B cell (primary cell): ENCODE measurements around the gene TRIM49D1. TPM values are rescaled to one million over a fixed set of nuclear protein-coding genes. Genes with fewer than 3 reads are reported as not detected.

Experiments used
- polyA plus RNA-seq: library from polyadenylated mRNA; depleted of rRNA; stranded (reverse); fragments of >200 nt; gene quantifications from 2 replicates; pipeline ENCODE4 v1.2.3, GENCODE V29; 2012
- small RNA-seq: library from RNA; depleted of rRNA; stranded (forward); fragments of <200 nt; gene quantifications from one replicate; pipeline ENCODE3, GENCODE V24; 2012; ENCODE audit warnings: low replicate concordance, low read depth; ENCODE audit not compliant: insufficient read length
- total RNA-seq, 2 donors: library from RNA; stranded (reverse); fragments of 120-200 nt in 1 of 2; gene quantifications; 1 replicate in 1 of 2; 2 replicates in 1 of 2; pipeline versions ENCODE4 v1.2.3 to v1.2.4, GENCODE V29; 2013 to 2022

TRIM49D1 gene
- total and polyA plus RNA-seq, 2 donors (not counting 1 experiment from before 2014, with no cell fraction given): not detected

Small RNA genes within 50 kb of the gene (small RNA-seq; reads per million reads assigned to genes)
- gene AP004607.1: not detected

Other genes starting within 250 kb of the TRIM49D1 start
- gene TRIM77, start 211.9 kb downstream of the TRIM49D1 start, total RNA-seq: not detected in 2 replicates
- not detected in 2 replicates for gene TRIM77, start 211.9 kb downstream of the TRIM49D1 start, polyA plus RNA-seq
- not detected in 2 replicates for gene TRIM49, start 113.7 kb downstream of the TRIM49D1 start, total RNA-seq
- gene TRIM49, start 113.7 kb downstream of the TRIM49D1 start, polyA plus RNA-seq: not detected in 2 replicates
- not detected in 2 replicates for gene TRIM64B, start 43.8 kb downstream of the TRIM49D1 start, total RNA-seq
- gene TRIM64B, start 43.8 kb downstream of the TRIM49D1 start, polyA plus RNA-seq: not detected in 2 replicates
- not detected in 2 replicates for gene TRIM49D2, start 1.8 kb upstream of the TRIM49D1 start, total RNA-seq
- not detected in 2 replicates for gene TRIM49D2, start 1.8 kb upstream of the TRIM49D1 start, polyA plus RNA-seq
- not detected in 2 replicates for gene TRIM64, start 43.8 kb upstream of the TRIM49D1 start, total RNA-seq
- gene TRIM64, start 43.8 kb upstream of the TRIM49D1 start, polyA plus RNA-seq: not detected in 2 replicates
- not detected in 2 replicates for gene TRIM49C, start 108.9 kb upstream of the TRIM49D1 start, total RNA-seq
- gene TRIM49C, start 108.9 kb upstream of the TRIM49D1 start, polyA plus RNA-seq: not detected in 2 replicates
- gene UBTFL1, start 163.7 kb upstream of the TRIM49D1 start, total RNA-seq: not detected in 2 replicates
- not detected in 2 replicates for gene UBTFL1, start 163.7 kb upstream of the TRIM49D1 start, polyA plus RNA-seq
- gene NAALAD2, start 212.4 kb upstream of the TRIM49D1 start, total RNA-seq: not detected in 2 replicates
- not detected in 2 replicates for gene NAALAD2, start 212.4 kb upstream of the TRIM49D1 start, polyA plus RNA-seq